ENCODE results near the gene NCSTN.

DNA sequence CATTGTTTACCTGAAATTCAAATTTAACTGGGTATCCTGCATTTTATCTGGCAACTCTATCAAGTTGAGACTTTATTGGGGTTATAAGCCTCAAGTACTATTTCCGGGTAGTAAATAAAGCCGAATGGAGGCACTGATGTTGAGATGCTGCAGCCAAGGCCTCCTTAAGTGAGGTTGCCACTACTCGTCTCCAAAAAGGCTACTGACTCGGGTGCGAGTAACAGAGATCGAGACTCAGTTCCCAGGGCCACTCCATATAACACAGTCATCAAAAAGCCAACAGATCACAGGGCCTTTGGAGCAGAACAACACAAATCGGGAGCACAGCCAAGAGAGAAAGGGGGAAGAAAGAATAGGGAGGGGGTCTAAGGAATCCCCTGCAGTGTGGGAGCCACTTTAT, 657 bp upstream of the NCSTN start:
- TF ChIP-seq GATA2 (IDR thresholded peaks at IDR 0.05; ENCODE audit: low read depth, low read length) (no peak), GATA3 (IDR thresholded peaks at IDR 0.05; ENCODE audit: low read depth, low read length) (no peak)

Measured in SH-SY5Y (cell line).